Raji (cell line): ENCODE measurements around the gene RRM2.

ENCODE experiments used
- POLR2A ChIP-seq: IDR thresholded peaks from 2 replicates; pipeline ENCODE4 v1.6.1; 2011; ENCODE audit warnings: low read depth, low read length, control low read depth; ENCODE audit not compliant: insufficient read depth

Gene RRM2

DNA sequence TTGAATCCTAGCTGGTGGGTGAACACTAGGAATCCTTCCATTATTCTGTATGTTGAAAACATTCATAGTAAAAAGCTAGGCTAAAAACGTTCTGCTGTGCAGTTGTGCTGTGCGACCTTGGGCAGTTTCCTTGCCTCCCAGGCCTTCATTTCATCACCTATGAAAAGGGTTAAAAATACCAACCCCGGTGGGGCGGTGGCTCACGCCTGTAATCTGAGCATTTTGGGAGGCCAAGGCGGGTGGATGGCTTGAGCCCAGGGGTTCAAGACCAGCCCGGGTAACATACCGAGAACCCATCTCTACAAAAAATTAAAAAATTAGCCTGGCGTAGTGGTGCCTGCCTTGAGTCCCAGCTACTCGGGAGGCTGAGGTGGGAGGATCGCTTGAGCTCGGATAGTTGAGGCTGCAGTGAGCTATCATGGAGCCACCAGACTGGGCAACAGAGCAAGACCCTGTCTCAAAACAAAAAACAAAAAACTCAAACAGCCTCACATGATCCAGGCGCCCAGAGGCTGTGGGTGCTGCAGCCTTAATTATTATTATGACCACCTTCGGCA, 2.9 kb upstream of the RRM2 start:
- no peak for TF ChIP-seq POLR2A

- peak; percentile 96 for TF ChIP-seq POLR2A
Measured at GRCh38 chr2:10120158-10120876, 2.2 kb upstream of the RRM2 start.

- TF ChIP-seq POLR2A: no peak
Measured at GRCh38 chr2:10120877-10121574, 1.5 kb upstream of the RRM2 start.

DNA sequence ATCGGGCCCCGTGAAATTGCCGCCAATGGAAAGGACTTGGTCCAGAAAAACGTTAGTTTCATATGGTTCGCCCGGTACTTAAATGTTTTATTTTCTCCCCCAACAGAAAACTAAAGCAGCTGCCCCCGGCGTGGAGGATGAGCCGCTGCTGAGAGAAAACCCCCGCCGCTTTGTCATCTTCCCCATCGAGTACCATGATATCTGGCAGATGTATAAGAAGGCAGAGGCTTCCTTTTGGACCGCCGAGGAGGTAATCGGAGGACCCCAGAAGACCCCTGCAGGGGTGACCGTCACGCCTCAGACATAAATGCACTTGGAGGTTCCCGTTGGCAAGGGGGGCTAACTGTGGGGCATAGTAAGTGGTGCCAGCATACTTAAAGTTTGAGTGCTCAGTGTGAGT, 742 bp downstream of the RRM2 start:
- TF ChIP-seq POLR2A: no peak

DNA sequence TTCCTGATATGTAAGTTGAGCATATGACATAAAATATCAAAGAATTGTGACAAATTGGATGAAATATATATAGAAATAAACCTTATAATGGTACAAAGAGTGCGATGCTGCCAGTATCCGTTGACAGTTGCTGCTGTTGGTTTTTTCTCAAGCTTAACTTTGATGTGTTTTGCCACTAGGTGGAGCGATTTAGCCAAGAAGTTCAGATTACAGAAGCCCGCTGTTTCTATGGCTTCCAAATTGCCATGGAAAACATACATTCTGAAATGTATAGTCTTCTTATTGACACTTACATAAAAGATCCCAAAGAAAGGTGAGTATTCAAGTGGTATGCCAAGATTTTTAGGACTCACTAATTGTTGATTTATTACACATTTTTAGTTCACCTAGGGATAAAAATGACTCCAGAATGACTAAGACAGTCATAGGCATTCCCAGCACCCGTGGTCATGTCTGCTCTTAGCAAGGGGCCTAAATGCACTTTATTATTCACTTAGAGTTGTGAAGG, 2.1 kb downstream of the RRM2 start:
- TF ChIP-seq POLR2A: no peak

GRCh38 chr2:10125842-10126631, 3.5 kb downstream of the RRM2 start:
- TF ChIP-seq POLR2A: no peak

GRCh38 chr2:10126632-10127026, 4.1 kb downstream of the RRM2 start:
- TF ChIP-seq POLR2A: no peak

- TF ChIP-seq POLR2A: no peak
Measured at GRCh38 chr2:10128420-10128819, 5.9 kb downstream of the RRM2 start.

DNA sequence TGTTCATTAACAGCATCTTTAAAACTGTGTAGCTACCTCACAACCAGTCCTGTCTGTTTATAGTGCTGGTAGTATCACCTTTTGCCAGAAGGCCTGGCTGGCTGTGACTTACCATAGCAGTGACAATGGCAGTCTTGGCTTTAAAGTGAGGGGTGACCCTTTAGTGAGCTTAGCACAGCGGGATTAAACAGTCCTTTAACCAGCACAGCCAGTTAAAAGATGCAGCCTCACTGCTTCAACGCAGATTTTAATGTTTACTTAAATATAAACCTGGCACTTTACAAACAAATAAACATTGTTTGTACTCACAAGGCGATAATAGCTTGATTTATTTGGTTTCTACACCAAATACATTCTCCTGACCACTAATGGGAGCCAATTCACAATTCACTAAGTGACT, 7.0 kb downstream of the RRM2 start:
- TF ChIP-seq POLR2A: no peak

GRCh38 chr2:10132043-10132575, 9.6 kb downstream of the RRM2 start:
- TF ChIP-seq POLR2A: no peak

DNA sequence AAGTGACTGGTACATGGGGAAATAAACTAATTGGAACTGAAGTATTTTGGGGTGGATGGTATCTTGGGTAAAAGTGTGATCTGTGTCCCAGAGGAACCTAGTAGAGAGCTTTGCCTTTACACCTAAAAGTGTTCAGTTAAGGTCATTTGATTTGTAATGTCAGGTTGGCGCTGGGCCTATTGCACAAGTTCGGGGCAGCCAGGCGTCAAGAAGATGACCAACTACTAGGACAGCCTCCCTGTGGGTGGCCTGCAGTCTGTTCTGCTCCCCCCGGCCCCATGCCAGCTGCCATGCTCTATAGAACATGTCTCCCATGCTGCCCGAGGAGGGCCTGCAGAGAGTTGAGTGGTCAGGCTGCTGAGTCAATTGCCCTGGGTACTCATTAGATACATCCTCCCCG, 10.1 kb downstream of the RRM2 start:
- TF ChIP-seq POLR2A: no peak

- 0 out of 2 replicates have a peak, but pooled peaks have one; percentile 12 for TF ChIP-seq POLR2A
Measured at GRCh38 chr2:10132996-10133647, 10.6 kb downstream of the RRM2 start.

GRCh38 chr2:10135296-10136089, 13.0 kb downstream of the RRM2 start:
- no peak; the same call in 1 of the 2 replicates for TF ChIP-seq POLR2A

GRCh38 chr2:10136101-10136934, 13.8 kb downstream of the RRM2 start:
- TF ChIP-seq POLR2A: peak; percentile 50; the same call in 1 of the 2 replicates
